Osteocyte (in vitro differentiated cells): Measurements from ENCODE around the gene BRD3. TPM values are rescaled to one million over a fixed set of nuclear protein-coding genes. Genes with fewer than 3 reads are reported as not detected.

Experiments
- DNase-seq: peaks from one replicate; pipeline ENCODE4 v3.0.0; 2021; ENCODE audit warnings: mixed read lengths; ENCODE audit not compliant: unreplicated experiment; ENCODE audit errors: extremely low spot score
- H3K27ac Mint-ChIP-seq: one replicate; pipeline ENCODE4 v1.8.0; 2021; ENCODE audit warnings: mild to moderate bottlenecking, mixed read lengths; ENCODE audit not compliant: unreplicated experiment
- H3K27me3 Mint-ChIP-seq: one replicate; pipeline ENCODE4 v1.8.0; 2021; ENCODE audit warnings: mixed read lengths; ENCODE audit not compliant: unreplicated experiment
- H3K36me3 Mint-ChIP-seq: one replicate; pipeline ENCODE4 v1.8.0; 2021; ENCODE audit warnings: mixed read lengths; ENCODE audit not compliant: unreplicated experiment
- H3K4me1 Mint-ChIP-seq: one replicate; pipeline ENCODE4 v1.8.0; 2021; ENCODE audit warnings: mixed read lengths; ENCODE audit not compliant: unreplicated experiment
- H3K4me3 Mint-ChIP-seq: one replicate; pipeline ENCODE4 v1.8.0; 2021; ENCODE audit warnings: mild to moderate bottlenecking, moderate library complexity, mixed read lengths; ENCODE audit not compliant: unreplicated experiment
- H3K9me3 Mint-ChIP-seq: one replicate; pipeline ENCODE4 v1.8.0; 2021; ENCODE audit warnings: mixed read lengths; ENCODE audit not compliant: unreplicated experiment
- total RNA-seq: library from RNA; stranded (reverse); gene quantifications from 2 replicates; pipeline ENCODE4 v1.2.1, GENCODE V29; 2021
- TF ChIP-seq, protein P1 (sequence below): fragments of 200-600 bp; sonication (generic); IDR thresholded peaks from 2 replicates; pipeline ENCODE4 v1.5.0; 2021; ENCODE audit warnings: antibody characterized with exemption, mild to moderate bottlenecking, moderate library complexity

The BRD3 gene
- total RNA-seq, 1 donor from 2014 or later, result 56.2 TPM

DNA sequence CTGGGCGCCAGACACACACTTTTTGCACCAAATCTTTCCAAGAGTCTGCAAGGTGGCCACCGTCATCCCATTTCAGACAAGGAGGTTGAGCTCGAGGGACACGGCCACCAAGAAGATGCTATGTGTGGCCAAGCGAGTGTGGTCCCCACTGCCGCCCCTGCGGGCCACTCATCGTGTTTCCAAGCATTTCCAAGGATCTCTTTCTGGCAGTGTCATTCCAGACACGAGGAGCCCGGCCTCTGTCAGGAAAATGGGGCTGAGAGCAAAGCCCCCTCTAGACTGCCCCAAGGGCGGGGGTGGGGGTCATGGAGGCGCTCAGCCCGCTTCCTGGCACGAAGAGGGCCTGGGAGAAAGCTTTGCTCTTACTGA is 86.3 kb downstream of the BRD3 start:
- Mint-ChIP-seq H3K36me3 (no peaks in the 10 kb centered on the region), H3K4me1 (peaks cover 49% of the 10 kb centered on the region), H3K27ac (no peak overlapping the region), H3K9me3 (no peaks in the 10 kb centered on the region), H3K27me3 (no peaks in the 10 kb centered on the region), H3K4me3 (no peak overlapping the region)
- no peak for DNase-seq
- TF ChIP-seq, protein P1, sequence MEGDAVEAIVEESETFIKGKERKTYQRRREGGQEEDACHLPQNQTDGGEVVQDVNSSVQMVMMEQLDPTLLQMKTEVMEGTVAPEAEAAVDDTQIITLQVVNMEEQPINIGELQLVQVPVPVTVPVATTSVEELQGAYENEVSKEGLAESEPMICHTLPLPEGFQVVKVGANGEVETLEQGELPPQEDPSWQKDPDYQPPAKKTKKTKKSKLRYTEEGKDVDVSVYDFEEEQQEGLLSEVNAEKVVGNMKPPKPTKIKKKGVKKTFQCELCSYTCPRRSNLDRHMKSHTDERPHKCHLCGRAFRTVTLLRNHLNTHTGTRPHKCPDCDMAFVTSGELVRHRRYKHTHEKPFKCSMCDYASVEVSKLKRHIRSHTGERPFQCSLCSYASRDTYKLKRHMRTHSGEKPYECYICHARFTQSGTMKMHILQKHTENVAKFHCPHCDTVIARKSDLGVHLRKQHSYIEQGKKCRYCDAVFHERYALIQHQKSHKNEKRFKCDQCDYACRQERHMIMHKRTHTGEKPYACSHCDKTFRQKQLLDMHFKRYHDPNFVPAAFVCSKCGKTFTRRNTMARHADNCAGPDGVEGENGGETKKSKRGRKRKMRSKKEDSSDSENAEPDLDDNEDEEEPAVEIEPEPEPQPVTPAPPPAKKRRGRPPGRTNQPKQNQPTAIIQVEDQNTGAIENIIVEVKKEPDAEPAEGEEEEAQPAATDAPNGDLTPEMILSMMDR, result no peak

- peaks cover 49% of the 10 kb centered on the region for H3K4me1 Mint-ChIP-seq
- no peaks in the 10 kb centered on the region for H3K36me3 Mint-ChIP-seq
- H3K4me3 Mint-ChIP-seq, result no peak overlapping the region
- TF ChIP-seq, protein P1, result no peak
- no peak overlapping the region for H3K27ac Mint-ChIP-seq
- H3K9me3 Mint-ChIP-seq, result no peaks in the 10 kb centered on the region
- H3K27me3 Mint-ChIP-seq, result no peaks in the 10 kb centered on the region
- DNase-seq, result no peak
These were observed 86.8 kb downstream of the BRD3 start for GRCh38 chr9:133980864-133981588.

Other genes with a start within 250 kb of the BRD3 start
- 21.5 and 24.4 TPM in 2 replicates for gene VAV2, start 75.7 kb downstream of the BRD3 start, total RNA-seq
- 19.9 and 22.0 TPM in 2 replicates for gene BRD3OS, start 42.5 kb downstream of the BRD3 start, total RNA-seq
- 26.8 and 29.3 TPM in 2 replicates for gene WDR5, start 68.1 kb upstream of the BRD3 start, total RNA-seq
- gene RNU6ATAC, start 96.5 kb upstream of the BRD3 start, total RNA-seq, result 38.9 and 49.4 TPM in 2 replicates